GM21390 (cell line): ENCODE results near the gene HBP1.
A peak's percentile ranks its signal among the peaks of the same experiment; 100 is the strongest.
"Not testable (repeated sequence)": the region's sequence is repeated elsewhere in the genome, so short reads cannot be mapped to it uniquely, and the experiment has no call there.

ENCODE experiments used
- ATAC-seq: cut with Tn5 transposase; IDR thresholded peaks from one replicate; pipeline ENCODE4 v1.9.1; 2021; ENCODE audit not compliant: unreplicated experiment

Gene HBP1, protein sequence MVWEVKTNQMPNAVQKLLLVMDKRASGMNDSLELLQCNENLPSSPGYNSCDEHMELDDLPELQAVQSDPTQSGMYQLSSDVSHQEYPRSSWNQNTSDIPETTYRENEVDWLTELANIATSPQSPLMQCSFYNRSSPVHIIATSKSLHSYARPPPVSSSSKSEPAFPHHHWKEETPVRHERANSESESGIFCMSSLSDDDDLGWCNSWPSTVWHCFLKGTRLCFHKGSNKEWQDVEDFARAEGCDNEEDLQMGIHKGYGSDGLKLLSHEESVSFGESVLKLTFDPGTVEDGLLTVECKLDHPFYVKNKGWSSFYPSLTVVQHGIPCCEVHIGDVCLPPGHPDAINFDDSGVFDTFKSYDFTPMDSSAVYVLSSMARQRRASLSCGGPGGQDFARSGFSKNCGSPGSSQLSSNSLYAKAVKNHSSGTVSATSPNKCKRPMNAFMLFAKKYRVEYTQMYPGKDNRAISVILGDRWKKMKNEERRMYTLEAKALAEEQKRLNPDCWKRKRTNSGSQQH

DNA sequence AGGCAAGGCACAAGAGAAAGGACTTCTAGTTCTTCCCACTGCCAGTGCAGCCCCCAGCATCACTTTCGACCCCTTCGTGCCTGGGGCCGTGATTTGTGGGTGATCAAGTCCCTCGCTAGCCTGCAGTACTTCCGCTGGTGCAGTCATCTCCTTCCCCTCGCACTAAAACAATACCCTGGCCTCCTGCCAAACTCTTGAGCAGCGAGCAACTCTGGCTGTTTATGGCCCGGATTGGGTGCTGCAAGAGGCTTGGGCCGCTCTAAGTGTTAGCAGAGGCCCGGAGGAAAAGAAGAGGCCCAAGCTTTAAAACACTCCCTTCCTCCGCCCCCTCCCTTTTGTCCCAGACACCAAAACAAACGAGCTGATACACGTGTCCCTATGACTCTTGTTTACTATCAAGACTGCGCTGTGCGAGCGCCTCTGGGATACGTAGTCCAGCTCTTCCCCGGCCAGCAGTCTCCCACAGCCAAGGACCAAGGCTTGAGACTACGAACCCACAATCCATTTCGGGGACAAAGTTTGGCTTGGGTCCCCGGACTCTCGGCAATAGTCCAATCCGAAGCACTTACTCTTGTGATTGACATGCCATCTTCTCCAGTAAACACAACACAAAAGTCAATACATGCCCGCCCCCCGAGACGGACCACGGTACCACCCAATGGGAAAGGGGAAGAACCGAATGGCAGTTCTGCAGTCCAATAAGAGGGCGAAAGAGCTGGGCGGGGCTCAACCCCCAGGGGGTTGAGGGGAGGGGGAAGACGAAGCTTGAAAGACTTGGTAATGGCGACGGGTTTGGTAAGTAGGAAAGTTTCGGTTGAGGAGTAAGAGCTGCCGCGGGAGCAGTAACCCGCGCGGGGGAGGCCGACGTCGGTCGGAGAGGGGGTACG is at the start of gene HBP1:
HBP1 (plus strand) TSS at position 771 of the 887 bp plus-strand sequence. CDS start 10,891 bp downstream, outside the sequence.
- peak; percentile 90 for ATAC-seq

DNA sequence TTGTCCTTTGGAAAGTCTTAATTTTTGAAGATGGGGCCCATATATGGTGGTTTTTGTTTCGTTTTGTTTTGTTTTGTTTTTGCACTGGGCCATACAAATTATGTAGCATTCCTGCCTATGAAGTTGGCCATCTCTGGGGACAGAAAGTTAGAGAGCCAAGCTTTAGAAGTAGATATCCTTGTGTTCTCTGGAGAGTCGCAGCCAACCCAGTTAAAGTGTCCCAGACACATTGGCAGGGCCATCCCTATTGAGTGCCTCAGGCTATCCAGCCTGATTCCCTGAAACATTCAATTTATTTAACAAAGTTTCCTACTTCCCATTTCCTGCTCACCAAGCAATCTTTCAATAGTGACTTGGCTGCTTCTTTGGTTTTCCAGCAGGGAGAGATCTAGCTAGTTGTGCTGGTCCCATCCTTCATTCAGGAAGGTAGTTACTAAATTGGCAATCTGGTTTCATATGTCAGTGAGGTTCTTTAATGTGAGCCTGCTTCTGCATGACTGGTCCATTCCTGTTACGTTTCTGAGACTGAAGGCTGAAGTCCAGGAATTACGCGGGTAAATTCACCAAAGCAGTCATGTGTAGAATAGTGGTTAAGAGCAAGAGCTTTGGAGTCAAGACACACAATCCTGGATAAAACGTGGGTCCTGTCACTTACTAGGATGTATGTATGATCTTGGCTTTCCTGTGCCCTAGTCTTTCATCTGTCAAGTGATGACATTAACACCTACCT is 49.3 kb upstream of the HBP1 start:
- no peak for ATAC-seq

DNA sequence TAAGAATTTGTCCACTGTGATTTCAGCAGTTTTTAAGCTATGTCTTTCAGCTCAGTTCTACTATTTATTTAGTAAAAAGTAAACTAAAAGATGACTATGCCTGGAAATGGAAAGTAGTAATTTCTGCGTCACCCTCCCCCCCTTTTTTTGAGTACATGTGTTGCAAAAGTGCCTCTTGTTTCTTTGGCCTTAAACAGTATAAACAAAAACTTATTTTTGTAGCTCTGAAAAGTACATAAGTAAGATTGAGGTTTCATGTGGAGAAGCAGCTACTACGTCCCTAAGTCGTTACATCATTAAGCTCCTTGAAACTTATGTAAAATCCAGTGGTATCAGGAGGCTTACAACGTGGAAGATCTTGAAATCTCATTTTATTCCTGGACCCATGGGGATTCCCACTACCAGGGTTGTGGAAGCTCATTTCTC is 46.3 kb upstream of the HBP1 start:
- no peak for ATAC-seq

DNA sequence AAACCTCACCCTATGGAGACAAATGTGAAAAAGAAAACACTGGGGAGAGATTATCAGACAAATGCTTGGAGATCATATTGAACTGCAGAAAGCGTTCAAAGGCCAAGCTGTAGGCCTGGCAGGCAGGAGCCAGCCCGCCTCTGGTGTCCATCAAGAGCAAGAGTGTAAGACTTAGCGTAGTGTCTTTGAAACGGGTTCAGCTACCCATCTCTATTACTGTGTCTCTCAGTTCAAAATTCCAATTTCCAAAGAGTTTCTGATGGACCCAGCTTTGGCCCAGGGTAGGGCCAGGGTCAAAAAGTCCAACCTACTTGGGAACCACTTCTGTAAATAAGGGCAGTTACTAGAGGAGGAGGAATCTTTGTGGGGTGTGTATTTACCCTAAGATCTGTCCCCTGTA is 45.4 kb upstream of the HBP1 start:
- ATAC-seq: no peak

DNA sequence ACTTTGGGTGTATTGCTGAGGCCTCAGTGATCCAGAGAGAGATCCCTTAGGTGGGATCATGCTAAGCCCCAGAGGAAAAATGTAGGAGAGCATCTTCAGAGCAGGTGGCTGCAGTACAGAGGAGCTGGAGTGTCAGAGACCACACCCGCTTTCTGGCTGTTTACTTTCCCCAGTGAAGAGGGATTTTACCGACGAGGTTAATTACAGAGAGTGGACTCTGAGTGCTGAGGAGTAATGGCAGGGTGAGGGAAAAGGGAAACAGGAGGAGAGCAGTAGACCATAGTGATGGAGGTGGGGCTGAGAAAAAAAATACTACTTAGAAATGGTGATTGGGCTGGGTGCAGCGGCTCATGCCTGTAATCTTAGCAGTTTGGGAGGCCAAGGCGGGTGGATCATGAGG is 43.3 kb upstream of the HBP1 start:
- no peak for ATAC-seq

DNA sequence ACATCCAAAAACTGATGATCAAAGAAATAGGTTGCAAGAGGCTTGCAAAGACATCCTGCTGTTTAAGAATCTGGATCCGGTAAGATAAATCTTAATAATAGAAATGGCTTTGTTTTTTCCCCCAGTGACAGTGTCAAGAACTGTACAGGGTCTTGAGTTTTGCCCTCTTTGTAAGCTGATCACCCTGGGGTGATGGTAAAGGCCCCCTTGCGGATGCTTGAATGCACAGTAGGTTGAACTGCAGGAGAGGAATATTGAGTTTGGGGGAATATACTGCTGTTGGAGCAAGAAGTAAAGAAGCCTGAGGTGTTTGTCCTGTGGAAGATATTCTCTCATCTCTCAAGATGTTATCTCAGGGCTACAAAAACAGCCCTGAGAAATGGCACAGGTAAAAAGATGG is 40.6 kb upstream of the HBP1 start:
- no peak for ATAC-seq

DNA sequence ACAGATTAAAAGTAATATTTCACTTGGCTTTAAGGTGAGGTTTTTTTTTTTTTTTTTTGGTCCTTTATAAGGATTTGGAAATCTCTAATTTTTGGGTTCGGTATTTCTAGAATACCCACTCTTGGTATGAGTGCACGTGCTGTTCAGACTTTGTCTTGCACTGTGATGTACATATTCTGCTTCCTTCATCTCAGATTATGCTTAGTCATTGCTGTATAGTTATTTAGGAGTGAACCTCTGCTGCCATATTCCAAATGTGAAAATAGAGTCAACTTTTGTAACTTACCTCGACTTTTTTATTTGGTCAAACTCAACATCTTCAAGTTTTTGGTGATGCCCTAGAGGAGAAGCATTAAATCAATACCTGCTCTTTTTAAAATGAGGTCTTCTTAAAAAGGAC is 40.1 kb upstream of the HBP1 start:
- no peak for ATAC-seq

DNA sequence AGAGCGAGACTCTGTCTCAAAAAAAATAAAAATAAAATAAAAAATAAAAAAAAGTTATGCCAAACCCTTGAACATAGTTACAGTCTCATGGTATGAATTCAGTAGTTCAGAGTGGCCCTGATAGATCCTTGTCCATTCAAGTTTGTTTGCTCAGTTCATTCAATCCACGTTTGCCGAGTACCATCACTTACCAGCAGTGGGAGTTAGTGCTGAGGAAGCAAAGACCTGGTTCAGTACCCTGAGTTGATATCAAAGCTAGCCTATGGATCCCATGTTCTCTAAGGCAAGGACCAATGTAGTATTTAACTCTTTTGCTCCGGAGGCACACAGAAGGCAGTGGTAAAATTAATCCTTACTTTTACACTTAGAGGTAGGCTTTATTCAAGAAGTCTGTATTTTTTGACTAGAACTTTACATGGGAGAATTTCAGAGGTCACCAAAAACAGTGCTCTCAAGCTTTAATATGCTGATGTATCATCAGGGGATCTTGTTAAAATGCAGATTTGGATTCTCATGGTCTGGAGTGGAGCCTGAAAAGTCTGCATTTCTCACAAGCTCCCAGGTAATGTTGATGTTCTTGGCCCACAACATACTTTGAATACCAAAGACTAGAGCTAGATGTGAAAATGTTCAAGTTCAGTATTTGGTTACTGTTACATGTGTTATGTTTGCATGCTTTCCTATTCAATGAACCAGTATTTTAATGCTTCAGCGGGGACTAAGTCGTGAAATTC is 38.1 kb upstream of the HBP1 start:
- no peak for ATAC-seq

DNA sequence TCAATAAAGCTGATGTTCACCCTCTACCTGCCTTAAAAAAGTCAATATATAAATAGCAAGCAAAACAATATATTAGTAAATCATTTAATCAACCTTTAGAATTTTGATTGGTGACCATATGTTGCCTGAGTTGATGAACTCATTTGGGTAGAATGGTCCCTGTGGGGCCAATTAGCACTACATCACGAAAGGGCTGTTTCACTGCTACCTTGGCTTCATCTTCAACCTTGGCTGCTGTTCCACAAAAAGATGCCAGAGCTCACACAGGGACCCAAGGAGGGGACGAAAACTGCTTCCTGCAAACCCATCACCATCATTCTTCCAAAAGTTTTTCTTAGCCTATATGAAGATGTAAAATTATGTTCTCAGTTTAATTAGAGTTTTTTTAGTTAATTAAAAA is 35.4 kb upstream of the HBP1 start:
- ATAC-seq: no peak

DNA sequence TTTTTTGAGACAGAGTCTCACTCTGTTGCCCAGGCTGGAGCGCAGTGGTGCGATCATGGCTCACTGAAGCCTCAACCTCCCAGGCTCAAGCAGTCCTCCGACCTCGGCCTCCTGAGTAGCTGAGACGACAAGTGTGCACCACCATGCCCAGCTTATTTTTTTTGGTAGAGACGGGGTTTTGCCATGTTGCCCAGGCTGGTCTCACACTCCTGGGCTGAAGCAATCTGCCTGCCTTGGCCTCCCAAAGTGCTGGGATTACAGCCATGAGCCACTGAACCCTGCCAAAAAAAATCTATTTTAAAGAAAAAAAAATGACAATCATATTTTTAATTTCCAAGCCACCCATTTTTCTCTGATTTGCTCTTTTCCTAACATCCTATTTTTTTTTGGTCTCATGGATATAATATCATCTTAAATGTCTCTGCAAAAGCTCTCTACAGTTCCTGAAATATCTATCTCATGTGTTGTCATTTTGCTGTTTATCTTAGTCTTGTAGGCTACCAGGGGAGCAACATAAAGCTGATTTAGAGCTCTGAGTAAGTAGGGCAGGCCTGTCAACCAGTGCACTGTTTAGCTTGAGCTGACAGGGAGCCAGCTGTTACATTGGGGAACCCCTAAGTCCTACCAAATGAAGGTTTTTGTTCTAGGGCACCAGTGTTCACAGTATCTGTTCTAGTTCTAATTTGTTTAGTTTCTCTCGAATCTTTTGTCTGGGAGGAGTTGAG is 29.9 kb upstream of the HBP1 start:
- no peak for ATAC-seq

DNA sequence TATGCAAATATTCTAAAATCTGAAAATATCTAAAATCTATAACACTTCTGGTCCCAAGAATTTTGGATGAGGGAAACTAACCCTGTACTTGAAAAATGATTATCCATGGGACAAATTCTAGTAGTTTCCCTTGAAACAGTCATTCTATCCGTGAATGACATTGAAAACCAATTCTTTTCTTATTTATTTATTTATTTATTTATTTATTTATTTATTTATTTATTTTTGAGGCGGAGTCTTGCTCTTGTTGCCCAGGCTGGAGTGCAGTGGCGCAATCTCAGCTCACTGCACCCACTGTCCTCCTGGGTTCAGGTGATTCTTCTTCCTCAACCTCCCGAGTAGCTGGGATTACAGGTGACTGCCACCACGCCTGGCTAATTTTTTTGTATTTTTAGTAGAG is 24.9 kb upstream of the HBP1 start:
- ATAC-seq: not testable (repeated sequence)

DNA sequence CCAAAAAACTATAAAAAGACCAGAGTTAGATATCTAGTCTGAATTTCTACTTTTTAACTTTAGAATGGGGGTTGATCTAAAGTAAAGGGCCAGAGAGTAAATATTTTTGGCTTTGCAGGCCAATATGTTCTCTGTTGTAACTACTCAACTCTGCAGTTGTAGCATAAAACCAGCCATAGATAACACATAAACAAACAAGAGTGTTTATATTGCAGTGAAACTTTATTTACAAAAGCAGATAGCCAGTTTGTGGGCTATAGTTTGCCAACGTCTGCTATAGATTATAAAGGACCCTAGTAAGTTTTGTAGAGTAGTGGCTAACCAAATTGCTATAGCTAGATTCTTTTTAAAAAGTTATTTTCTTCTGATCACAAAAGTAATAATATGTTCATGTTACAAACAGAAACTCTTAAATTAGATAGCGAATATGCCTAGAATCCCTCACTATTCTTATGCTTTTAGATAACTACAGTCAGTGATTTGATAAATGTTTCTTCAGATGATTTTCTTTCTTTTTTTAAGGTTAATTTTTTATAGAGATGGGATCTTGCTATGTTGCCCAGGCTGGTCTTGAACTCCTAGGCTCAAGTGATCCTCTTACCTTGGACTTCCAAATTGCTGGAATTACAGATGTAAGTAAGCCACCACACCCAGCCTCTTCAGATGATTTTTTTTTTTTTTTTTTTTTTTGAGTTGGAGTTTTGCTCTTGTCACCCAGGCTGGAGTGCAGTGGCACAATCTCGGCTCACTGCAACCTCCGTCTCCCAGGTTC is 23.6 kb upstream of the HBP1 start:
- ATAC-seq: no peak

DNA sequence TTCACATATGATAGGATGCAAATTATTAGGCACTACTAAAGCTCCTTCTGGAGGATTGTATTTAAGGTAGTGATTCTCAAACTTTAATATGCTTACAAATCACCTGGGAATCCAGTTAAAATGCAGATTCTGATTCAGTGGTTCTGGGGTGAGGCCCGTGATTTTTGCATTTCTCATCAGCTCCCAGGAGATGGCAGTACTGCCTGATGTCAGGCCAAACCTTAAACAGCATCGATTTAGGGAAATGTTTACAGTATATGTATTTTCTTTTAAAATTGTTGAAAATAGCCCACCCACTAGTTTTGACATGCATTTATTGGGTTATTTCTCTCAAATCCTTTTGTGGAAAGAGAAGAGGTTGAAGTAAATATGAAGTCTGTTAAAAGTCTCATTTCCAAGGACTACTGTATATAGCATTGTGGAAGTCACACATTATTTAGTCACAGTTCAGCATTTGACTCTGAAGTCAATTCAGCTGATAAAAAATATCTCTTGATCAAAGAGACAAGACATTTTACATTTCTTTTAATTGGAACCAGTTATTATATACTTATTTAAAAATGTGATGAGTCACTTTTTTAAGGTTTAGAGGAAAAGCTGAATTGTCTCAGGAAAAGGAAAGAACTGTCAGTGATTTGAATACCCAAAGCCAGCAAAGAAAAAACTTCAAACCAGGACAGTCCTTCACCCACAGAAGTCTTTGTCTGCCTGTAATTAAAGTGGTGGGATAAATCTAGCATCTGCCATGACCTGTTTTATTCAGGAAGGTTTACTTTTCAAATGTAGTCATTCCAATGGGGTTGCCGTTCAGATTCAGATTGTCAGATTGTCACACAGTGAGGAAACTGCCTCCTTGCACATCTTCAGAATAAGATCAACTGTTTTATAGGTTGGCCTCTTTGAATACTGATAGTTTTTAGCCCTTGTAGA is 21.1 kb upstream of the HBP1 start:
- no peak for ATAC-seq

DNA sequence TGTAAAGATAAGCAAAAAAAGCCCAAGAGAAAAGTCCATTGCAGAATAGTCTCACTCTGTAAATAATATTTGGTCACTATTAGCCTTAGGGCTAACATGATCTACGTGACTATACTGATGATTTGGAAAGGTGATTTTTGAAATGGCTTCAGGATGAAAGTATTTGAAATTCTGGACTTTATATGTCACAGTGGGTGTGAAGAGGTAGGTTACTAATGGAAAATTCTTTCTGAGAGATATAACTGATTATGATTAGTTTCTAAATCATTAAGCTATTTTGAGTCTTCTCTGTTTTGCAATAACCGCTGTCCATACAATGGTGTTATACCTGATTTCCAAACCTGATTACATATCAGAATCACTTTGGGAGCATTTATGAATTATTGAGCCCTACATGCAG is 20.1 kb upstream of the HBP1 start:
- ATAC-seq: no peak

DNA sequence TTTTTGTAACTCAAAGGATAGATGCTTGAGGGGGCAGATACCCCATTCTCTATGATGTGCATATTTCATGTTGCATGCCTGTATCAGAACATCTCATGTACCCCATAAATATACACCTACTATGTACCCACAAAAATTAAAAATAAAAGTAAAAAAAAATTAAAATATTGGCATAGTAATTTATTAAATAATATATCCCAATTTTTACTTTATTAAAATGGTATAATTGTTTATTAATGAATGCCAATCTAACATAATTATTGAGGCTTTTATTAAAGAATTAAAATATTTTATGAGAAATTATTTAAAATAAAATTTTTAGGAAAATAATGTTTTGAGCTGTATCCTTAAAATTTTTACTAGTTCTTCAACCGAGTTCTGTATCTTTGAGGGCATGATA is 18.9 kb upstream of the HBP1 start:
- no peak for ATAC-seq

DNA sequence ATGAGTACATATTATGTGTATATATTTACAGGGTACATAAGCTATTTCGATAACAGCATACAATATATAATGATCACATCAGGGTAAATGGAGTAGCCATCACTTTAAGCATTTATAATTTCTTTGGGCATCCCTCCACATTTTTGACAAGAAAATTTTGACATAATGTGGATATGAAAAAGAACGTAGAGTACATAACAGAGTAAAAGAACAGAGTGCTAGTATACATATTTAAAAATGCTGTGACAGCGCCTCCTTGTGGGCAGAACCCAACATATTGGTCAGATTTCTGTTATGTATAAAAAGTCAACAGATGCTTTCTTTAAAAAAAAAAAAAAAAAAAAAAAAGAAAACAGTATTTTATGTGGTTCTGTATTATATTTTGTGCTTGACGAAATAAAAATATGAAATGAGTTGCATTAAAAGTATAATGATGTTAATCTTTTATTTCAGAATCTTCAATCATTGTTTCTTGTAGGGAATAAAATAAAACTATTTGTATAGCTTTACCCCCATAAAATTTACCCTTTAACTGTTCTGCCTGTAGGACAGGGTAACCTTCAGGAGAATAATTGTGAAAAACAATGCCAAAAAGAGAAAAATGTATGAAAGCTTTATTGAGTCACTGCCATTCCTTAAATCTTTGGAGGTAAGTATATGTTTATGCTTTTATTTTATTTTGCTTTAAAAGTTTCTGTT is 18.3 kb upstream of the HBP1 start:
- ATAC-seq: no peak

DNA sequence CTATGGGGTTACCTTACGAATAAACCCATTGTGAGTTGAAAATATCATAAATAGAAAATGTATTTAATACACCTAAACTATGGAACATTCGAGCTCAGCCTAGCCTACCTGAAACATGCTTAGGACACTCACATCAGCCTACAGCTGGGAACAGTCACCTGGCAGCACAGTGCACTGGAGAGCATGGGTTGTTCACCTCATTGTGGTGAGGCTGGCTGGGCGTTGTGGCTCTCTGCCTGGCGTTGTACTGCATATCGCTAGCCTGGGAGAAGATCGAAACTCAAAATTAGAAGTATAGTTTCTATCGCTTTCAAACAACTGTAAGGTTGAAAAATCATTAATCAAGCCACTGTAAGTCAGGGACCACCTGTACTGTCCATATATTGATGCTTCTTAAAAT is 17.3 kb upstream of the HBP1 start:
- no peak for ATAC-seq
